Hindlimb muscle (tissue), 1 donor: ENCODE data around the gene BFSP1. TPM values are rescaled to one million over a fixed set of nuclear protein-coding genes. Genes with fewer than 3 reads are reported as not detected.

Source experiments
- DNase-seq: peaks from one replicate; pipeline ENCODE4 v3.0.0-alpha.2; 2013
- polyA plus RNA-seq: library from polyadenylated mRNA; unstranded; fragments of 120-200 nt; gene quantifications from one replicate; pipeline ENCODE4 v1.2.1, GENCODE V29; 2013; ENCODE audit not compliant: insufficient read length

BFSP1 gene
- polyA plus RNA-seq, 1 donor = 2.4 TPM

DNA sequence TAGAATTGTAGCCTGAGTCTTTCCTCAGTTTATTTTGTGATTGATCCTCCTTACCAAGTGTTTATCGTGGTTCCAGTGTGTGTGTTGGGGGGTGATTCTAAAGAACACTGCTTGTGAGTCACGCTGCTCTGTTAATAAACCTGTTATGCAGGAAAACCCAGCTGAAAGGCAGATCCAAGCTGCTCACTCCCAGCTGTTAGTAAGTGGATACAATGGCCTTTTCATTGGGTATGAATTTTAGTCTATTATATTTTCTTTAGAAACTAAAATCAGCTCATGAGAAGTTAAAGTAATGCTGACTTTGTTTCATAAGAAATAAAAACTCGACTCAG lies 26.5 kb upstream of the BFSP1 start:
- no peak for DNase-seq

DNA sequence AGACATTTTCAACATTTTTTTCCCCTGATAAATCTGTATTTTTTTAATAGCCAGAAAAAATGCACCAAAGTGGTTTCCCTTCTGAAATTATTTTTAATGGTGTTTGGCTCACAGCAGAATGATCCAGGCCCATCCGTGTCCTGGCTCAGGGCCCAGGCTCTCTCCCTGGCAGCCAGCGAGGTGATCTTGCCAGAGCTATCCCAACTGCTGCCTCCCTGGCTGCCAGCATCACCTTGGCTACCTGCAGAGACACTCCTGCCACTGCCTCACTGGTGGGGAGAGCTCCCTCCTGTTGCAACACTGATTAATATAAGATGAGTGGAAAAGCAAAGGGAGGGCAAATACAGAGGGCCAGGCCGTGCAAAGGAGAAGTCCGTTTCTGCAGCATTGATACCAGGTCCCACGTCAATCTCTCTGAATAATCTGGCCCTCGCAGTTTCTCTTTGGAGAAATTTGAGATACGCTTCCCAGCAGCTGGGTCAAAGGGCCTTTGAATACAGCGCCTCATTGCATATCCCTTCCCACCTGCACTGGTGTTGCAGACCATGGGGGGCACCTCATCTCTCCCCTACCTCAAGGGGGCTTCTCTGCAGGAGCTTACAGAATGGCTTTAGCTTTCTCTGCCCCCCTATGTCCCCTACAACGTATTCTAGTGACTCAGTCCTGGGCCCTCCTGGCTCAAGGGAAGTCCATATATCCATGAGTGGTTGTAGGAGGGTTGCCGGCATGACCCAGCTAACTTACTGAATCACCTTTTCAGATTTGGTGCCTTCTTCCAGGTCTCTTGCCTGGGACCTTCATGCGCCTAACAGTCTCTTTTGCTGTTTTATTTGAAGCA lies 25.9 kb upstream of the BFSP1 start:
- peak; percentile 78 for DNase-seq

DNA sequence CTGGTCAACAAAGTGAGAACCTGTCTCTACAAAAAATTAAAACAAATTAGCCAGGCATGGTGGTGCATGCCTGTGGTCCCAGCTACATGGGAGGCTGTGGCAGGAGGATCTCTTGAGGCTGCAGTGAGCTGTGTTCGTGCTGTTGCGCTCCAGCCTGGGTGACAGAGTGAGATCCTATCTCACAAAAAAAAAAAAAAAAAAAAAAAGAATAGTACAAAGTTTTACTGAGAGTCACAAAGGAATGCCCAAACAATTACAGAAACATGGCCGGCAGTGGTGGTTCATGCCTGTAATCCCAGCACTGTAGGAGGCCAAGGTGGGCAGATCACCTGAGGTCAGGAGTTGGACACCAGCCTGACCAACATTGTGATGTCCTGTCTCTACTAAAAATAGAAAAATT lies 23.9 kb upstream of the BFSP1 start:
- no peak for DNase-seq

DNA sequence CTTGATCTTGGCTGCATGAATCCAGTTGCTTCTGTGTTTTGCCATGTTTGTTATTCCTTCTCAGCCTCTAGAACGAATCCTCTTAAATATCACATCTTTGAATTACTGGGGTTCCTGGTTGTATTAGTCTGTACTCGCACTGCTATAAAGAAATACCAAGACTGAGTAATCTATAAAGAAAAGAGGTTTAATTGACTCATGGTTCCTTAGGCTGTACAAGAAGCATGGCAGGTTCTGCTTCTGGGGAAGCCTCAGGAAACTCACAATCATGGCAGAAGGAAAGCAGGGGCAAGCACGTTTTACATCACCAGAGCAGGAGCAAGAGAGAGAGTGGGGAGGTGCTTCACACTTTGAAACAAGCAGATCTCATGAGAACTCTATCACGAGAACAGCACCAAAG lies 18.0 kb upstream of the BFSP1 start:
- no peak for DNase-seq

DNA sequence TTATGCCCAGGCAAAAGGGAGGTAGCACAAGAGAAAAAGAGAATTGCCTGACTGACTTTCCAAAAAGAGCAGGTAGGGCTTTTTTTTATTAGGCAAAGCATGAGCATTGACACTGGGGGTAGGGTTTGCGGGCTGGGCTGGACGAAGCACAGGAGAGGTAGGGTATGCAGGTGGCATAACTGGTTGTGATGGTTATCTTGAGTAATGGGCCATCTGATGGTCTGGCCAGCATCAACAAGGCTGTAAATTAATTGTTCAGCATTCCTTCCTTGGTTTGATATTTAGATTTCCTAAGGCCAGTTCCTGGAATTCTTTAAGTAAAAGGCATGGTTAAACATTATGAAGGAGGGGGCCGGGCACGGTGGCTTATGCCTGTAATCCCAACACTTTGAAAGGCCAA lies 13.9 kb upstream of the BFSP1 start:
- DNase-seq = no peak

DNA sequence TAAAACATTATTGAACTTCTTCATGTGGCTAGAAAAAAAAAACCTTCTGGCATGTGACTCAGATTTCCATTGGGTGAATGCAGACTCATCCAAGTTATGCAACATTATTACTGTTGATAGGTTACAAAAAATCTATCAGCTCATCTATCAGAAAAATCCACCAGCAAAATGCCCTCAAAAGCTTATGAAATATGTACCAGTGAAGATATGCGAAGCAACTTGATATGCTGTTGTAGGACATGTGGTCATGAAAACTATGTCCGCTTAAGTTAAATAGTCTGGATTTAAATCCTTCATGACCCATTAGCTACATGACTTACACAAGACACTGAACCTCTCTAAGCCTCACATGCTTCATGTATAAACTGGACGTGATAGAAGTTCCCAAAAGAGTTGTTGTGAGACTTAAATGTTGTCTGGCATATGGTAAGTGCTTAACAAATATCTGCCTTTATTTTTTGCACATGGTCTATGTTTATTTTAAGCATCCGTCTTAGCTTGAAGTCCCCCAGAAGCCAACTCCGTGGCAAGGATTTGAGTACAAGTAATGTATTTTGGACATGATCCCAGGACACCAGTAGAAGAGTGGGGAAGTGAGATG lies 12.5 kb upstream of the BFSP1 start:
- DNase-seq = peak; percentile 58

DNA sequence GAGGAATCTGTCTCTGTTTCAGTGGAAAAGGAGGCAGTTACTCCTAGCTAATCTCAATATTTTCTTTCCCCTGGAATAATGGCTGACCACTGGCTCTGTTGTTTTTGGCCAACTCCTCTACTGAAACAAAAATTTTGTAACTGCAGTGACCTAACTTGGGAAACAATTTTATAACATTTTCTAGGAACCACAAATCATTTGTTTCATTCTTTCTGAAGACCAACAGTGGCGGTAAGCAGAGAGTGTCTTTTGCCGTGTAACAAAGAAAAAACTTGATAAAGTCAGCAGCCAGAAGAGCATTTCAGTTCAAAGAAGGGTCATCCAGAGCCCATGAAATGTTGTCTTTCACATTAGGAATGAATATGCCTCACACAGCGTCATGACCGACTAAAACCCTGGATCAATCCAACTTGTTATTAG lies 11.8 kb upstream of the BFSP1 start:
- peak; percentile 70 for DNase-seq

DNA sequence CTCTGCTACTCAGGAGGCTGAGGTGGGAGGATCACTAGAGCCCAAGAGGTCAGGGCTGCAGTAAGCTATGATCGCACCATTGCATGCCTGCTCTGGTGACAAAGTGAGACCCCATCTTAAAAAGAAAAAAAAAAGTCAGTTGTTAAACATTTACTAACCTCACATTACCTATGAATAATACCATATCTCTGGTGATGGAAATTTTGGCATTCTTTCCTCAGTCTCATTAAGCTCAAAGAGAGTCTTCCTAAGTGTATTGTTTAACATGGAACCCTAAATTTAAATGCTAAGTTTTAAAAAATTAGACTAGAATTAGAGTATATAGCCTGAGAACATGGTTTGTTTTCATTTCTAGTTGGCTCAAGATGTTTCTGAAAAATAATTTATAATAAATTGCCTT lies 11.3 kb upstream of the BFSP1 start:
- no peak for DNase-seq

DNA sequence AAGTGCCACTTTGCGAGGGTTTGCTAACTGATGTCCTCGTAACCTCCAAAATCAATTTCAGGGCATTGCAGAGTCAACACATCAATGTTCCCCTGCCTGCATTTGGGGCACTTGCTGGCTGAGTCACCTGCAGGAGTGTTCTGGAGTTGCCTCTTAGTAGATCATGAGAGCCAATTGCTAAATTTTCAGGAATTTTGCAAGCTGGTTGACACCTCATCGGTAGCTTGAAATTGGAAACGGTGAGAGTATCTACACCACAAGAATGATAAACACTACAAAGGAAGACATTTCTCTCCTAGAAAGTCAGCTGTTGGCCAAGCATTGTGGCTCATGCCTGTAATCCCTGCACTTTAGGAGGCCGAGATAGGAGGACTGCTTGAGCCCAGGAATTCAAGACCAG lies 10.8 kb upstream of the BFSP1 start:
- no peak for DNase-seq

DNA sequence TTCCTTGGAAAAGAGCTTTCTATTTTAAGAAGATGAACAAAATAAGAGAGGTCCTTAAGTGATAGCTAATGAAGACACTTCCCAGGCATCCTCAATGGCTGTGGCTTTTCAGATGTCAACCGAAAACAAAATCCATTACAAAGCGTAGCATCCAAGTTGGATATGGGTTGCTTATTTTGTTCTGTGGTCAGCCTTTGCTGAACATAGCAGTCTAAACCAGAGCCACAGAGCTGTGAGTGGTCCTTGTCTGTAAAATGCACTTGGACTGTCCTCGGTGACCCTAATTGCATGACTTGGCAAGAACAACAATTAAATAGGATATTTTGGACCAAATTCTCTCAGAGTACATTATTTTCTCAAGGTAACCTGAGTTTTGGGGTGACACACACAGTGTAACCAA lies 10.4 kb upstream of the BFSP1 start:
- no peak for DNase-seq

DNA sequence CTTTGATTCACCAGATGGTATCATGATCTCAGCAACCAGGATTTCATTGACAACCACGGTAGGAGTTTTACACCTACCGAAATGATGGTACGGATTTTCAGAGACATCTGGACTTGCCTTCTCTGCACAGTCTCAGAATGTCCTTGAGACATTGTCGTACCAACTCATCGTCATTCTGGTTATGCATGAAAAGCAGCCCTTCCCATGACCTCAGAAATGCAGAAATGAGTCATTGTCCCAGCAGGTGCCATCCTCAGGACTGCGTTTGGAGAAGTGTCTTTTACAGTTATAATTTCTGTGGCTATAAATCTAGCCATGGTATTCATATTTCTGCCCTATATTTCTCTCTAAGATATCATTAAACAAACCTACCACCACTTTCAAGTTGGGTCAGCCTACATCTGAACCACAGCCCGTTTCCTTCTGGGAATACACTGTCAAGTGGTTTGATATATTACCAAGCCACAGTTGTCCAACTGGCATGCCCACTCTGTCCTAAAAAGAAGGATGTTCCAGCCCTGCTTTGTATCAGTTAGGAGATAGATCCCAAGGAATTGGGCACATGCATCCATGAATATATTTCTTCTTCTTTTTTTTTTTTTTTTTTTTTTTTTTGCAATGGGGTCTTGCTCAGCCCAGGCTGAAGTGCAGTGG lies 7.5 kb upstream of the BFSP1 start:
- no peak for DNase-seq

DNA sequence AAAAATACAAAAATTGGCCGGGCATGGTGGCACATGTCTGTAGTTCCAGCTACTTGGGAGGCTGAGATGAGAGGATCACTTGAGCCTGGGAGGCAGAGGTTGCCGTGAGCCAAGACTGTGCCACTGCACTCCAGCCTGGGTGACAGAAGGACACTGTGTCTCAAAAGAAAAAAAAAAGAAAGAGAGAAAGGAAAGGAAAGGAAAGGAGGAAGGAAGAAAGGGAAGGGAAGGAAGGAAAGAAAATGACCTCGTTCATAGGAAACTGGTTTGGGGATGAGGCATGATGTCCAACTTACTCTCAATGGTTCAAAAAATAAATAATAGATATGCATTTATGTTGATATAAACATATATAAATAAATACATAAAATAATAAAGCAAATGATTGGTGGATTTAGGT lies 6.8 kb upstream of the BFSP1 start:
- no peak for DNase-seq

DNA sequence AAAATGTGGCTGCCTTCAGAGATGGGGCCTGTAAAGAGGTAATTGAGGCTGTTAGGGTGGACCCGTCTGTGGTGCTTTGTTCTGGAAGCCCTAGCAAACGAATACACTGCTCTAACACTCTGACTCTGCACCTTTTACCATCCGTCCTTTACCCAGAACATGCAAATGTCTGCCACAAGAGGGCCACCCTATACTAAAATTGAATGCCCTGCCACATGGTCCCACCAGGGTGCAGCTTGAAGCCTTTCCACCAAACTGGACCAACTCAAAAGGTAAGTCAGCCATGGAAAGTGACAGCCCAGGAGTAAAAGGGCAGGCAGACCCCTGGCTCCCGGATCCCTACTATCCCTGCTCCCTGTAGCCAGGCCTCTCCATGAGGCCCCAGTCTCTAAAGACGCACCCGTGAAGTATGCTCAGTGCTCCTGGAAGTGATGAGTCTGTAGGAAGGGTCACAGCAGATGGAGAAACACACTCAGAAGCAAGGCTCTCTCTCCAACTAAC lies 5.8 kb upstream of the BFSP1 start:
- DNase-seq = peak; percentile 73

DNA sequence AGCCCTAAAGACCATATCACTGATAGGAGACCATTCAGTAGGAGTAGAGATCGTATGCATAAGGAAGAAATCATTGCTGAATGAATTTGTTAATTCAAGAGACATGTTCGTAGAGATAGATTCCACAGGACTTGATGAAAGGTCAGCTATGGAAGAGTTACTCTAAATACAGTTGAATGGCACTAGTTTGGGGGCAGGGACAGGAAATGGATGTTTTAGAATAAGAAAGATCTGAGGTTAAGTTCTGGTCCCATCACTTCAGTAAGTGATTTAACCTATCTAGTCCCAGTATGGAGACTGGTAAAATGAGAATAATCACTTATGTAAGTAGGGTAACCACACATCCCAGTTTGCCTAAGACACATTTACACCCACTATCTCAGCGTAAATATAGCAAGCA lies 2.9 kb upstream of the BFSP1 start:
- DNase-seq = no peak

DNA sequence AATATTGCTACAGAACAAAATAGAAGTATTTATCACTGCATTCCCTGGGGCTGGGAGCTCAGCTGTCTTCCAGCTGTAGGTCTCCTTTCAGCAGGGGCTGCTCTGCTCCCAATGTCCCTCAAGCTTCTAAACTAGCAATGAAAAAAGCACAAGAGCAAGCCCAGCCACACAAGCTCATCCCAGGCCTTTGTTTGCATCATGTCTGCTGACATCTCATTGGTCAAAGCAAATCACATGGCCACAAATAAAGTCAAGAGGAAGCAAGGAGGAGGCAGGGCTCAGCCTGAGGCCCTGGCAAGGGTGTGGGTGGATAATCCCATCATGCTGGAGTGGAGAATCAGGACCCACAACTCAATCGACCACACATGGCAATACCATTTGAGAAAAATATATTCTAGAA lies 2.2 kb upstream of the BFSP1 start:
- peak; percentile 42 for DNase-seq

DNA sequence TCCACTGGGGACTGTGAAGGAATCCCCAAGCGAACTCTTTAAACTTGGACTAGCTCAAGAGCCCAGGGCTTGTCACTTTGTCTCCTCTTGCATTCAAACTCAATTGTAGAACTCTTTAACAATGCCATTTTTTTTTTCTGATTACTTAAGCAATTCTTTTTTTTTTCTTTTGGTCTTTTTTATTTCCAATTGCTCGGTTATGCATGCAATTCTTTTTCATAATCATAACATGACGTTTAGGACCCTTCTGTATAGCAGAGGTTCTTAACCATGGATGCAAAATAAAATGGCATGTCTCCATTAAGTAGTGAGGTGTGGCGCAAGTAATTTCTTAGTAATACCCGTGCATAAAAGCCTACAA lies 466 bp upstream of the BFSP1 start:
- DNase-seq = no peak

DNA sequence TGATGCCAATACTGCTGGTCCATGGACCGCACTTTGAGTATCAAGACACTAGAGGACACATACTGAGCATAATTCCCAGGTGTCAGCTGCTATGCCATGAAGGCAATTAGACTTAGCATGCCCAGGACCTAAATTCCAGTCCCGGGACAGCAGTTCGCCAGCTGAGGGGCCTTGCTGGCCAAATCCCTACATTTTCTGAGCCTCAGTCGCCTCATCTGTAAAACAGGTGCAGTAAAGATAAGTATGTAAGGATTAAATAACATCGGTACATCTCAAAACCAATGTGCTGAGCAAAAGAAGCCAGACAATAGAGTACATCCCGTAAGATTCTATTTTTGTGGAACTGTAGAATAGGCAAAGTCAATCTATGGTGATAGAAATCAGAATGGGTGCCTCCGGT lies 1.0 kb downstream of the BFSP1 start:
- no peak for DNase-seq

DNA sequence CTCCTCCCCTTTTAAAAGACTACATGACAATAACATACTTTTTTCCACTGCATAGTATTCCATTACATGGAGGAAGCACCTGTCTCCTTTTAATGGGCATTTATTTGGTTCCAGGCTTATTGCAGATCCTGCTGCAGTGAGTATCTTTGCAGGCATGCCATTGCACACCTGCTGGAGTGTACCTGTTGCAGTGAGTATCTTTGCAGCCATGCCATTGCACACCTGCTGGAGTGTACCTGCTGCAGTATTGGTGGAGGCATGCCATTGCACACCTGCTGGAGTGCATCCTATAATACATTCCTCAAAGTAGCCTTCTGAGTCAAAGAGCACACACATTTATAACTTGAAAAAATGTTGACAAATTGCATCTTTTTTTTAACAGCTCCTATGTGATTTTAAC lies 1.6 kb downstream of the BFSP1 start:
- DNase-seq = no peak

DNA sequence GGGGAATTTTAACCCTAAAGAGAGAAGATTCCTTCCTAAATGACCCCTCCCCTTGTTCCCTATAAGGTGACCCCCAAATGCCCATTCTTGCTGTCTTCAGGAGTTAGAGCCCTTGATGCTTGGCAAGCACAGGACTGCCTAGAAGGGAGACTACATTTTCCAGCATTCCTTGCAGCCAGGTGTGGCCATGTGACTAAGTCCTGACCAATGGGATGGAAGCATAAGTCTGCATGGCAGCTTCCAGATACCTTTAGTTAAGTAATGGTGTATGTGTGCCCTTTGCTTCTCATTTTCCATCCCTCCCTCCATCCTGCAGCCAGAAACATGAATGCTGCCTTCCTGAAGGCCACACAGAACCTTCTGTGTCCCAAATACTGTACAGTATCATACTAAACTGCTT lies 5.5 kb downstream of the BFSP1 start:
- DNase-seq = no peak

DNA sequence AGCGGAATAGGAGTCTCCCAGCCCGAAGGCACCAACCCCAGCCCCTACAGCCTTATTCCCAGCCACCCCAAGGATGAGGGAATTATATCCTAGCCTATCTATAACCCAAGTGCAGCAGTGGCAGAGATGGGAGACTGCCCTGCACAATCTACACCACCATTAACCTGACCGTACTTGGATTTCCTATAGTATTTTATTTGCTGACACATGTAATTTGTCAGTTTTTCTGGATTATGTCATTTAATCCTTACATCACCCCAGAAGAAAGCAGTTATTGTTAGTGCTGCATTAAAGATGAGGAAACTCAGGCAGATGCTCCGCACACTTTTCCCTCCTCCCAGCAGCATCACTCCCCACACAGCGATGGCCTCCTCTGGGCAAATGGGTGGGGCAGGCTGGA lies 6.0 kb downstream of the BFSP1 start:
- no peak for DNase-seq

DNA sequence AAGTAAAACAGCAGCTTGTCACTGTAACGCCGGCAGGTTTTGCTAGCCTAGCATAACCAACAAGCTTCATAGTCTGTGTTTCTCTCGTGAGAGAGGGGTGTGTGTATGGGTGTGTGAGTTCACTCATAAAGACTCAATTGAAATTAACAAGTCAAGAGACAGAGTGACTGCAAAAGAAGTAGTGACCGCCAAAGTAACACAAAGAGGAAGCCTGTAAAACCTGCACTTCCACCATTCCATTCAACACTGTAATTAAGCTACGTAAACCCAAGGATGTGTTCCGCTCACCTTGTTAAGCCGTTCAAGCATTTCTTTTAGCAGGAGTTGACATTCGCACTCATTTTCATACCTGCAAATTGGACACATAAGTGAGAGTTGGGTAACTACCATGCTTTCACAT lies 6.6 kb downstream of the BFSP1 start:
- no peak for DNase-seq

DNA sequence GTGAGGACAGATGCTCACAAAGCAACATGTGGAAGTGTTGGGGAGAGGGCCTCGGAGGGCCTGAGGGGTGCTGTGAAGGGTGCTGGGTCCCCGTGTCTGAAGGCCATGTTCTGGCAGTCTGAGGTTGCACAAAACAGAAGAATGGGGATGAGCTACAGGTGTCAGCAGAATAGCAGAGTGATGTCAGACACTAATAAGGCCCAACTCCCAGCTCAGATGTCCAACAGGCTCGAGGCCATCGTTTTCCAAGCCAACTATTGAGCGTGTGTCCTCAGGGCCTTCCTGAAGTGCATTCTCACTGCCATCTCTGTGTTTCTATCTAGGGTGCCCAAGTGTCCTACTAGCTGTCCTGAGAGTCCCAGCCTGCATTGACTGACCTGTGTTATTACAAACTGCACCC lies 7.9 kb downstream of the BFSP1 start:
- DNase-seq = no peak

DNA sequence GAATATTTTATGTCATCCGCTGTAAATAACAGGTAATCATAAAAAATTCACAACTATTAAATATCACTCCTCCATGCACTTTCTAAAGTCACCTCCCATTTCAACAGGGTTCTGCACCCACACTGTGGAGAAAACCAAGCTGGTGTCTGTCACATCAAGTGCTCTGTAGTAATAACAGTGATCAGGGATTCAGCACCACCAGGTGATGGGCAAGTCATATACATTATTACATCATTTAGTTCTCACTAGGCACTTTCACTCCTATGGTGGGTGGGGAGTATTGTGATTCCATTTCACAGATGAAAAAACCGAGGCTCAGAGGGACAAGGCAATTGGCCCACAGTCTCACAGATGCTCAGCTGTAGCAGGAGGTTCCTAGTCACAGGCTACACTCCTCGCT lies 8.7 kb downstream of the BFSP1 start:
- no peak for DNase-seq

DNA sequence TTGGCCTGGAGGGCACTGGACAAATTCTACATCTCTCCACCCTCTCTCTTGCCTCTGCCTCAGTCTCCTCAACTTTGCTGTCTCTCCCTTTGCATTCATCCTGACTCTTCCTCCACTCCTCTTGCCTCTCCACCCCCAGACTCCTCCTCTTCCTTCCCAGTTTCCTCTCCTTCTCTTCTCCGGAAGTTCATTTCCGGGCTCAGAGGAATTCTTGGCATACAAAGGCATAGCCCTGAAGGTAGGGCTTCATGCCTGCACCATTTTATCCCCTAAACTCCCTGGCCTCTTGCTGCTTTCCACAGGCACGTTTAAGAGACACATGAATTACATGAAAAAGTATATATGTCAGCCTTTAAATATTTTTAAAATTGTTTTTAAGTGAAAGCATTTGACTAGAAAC lies 10.6 kb downstream of the BFSP1 start:
- DNase-seq = no peak
